ENCODE measurements around the gene PRKG1.
"Not testable (repeated sequence)": the region's sequence is repeated elsewhere in the genome, so short reads cannot be mapped to it uniquely, and the experiment has no call there.

Gene PRKG1

GRCh38 chr10:51270936-51271530 lies 196.7 kb downstream of the PRKG1 start:
- DNase-seq (ENCODE audit: low spot score) = no peak

- not testable (repeated sequence) for DNase-seq (ENCODE audit: low spot score)
Measured at GRCh38 chr10:51272099-51272498, 197.8 kb downstream of the PRKG1 start.

GRCh38 chr10:51272555-51272954 lies 198.3 kb downstream of the PRKG1 start:
- DNase-seq (ENCODE audit: low spot score) = no peak

- DNase-seq (ENCODE audit: low spot score) = no peak
Measured at GRCh38 chr10:51273574-51273973, 199.3 kb downstream of the PRKG1 start.

DNA sequence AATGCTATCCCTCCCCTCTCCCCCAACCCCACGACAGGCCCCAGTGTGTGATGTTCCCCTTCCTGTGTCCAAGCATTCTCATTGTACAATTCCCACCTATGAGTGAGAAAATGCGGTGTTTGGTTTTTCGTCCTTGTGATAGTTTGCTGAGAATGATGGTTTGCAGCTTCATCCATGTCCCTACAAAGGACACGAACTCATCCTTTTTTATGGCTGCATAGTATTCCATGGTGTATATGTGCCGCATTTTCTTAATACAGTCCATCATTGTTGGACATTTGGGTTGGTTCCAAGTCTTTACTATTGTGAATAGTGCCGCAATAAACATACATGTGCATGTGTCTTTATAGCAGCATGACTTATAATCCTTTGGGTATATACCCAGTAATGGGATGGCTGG lies 201.8 kb downstream of the PRKG1 start:
- not testable (repeated sequence) for DNase-seq (ENCODE audit: low spot score)

GRCh38 chr10:51281387-51281786 lies 207.1 kb downstream of the PRKG1 start:
- not testable (repeated sequence) for DNase-seq (ENCODE audit: low spot score)

- no peak for DNase-seq (ENCODE audit: low spot score)
Measured at GRCh38 chr10:51285601-51286000, 211.3 kb downstream of the PRKG1 start.

GRCh38 chr10:51288511-51288910 lies 214.2 kb downstream of the PRKG1 start:
- no peak for DNase-seq (ENCODE audit: low spot score)

GRCh38 chr10:51289519-51289918 lies 215.2 kb downstream of the PRKG1 start:
- no peak for DNase-seq (ENCODE audit: low spot score)

- no peak for DNase-seq (ENCODE audit: low spot score)
Measured at GRCh38 chr10:51291961-51292360, 217.7 kb downstream of the PRKG1 start.

DNA sequence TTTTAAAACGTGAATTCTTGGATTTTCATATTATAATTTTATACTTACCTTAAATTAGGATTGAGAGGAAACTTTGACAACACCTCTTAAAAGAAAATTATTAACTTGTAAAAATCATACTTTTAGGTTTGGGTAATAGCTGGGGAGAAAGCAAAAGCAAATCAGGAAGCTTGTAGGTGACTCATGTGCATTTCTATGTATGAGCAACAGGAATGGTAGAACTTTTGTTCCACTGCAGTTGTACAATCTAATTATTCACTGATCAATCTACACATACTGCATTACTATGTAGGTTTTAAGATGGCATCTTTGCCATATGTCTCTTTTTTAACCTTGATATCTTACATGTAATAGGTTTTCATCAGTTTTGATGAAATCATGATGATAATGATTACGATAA lies 223.2 kb downstream of the PRKG1 start:
- no peak for DNase-seq (ENCODE audit: low spot score)

GRCh38 chr10:51300617-51301304 lies 226.5 kb downstream of the PRKG1 start:
- no peak for DNase-seq (ENCODE audit: low spot score)

GRCh38 chr10:51301644-51302043 lies 227.4 kb downstream of the PRKG1 start:
- peak; percentile 22 for DNase-seq (ENCODE audit: low spot score)

DNA sequence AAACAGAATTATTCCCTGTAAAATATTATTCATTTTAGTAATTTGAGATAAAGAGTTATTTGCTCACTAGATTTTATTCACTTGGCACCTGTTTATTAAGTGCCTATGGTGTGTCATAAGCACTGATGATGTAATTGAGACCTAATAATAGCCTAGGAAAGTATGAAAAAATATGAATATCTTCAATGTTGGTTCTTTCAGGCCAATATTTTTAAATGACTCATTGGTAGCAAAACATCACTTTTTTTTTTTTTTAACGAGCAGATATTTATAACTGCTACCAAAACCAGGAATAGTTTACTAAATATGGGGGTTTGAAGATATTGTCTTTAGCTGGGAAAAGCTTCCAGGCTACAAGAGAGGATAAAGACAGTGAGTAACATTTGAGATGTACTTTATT lies 228.0 kb downstream of the PRKG1 start:
- DNase-seq (ENCODE audit: low spot score) = no peak

DNA sequence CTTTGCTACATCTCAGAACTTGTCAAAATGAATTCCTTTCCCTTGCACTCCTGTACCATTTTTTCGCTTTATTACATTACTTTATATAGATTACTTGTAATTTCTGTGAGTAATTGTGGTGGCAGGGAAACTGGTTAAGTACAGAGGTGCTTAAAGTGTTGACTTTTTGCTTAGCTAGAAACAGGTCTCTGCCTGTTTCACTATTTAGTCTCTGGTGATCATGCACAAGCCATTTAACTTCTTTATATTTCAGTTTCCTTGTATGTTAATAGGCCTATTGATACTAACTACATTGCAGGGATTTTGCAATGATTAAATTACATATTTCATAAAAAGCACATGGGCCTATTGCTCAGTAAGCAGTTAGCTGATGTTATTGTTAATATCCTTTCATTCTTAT lies 233.8 kb downstream of the PRKG1 start:
- DNase-seq (ENCODE audit: low spot score) = no peak

DNA sequence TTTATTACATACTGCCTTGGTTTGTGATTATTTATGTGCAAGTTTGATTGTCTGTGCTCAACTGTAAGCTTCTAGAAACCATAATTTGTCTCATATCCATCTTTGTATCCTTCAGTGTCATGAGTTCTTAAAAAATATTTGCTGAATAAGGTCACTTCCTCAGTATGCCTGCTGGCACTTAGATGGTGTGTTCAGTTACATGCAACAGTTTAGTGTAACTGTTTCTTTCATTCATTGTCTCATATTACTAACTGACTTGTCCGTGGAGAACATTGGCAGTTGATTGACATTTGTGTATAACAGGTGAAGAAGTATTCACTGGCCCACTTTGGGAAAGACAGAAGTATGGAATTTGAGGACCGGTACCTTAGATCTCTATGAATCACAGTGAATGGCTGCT lies 236.9 kb downstream of the PRKG1 start:
- DNase-seq (ENCODE audit: low spot score) = no peak

DNA sequence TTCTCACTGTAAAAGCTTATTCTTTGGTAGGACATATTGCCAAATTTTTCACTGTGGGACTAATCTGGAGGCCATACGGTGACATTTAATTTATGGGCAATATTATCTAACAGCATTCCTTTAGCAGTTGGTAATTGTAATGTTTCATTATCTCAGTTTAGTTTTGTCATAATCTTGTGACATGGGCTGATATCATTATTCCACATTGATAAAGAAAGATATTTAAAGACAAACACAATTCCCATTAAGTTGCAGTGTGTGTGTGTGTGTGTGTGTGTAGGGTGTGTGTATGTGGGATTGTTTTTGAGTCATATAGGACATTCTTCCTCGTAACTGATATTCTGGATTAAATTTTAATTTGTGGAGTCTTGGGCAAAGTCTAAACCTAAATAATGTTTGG lies 238.5 kb downstream of the PRKG1 start:
- DNase-seq (ENCODE audit: low spot score) = no peak

GRCh38 chr10:51313251-51313650 lies 239.0 kb downstream of the PRKG1 start:
- no peak for DNase-seq (ENCODE audit: low spot score)

DNA sequence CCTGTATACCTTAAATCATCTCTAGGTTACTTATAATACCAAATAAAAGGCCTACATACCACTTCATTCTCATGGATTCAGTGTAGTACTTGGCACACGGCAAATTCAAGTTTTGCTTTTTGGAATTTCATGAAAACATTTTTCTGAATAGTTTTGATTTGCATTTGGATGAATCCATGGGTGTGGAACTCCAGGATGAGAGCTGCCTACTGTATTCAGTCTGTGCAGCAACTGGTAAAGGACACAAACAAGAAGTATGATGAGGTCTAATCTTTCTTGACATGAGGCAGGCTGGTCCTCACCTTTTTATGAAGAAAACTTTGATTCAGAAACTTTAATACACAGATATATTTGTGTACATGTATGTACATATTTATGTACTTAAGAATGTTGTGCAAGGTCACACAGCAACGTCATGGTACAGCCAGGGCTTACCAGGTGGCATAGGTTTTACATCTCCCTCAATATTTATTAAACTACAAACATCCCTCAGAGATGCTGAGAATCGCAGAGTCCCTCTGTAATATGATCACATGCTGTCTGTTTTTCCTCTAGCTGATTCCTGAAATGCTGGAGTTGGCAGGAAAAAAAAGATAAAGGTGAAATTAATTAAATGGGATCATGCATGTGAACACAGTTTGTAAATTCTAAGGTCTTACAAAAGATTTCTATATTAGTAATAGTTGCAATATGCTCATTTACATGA lies 239.6 kb downstream of the PRKG1 start:
- no peak for DNase-seq (ENCODE audit: low spot score)

DNA sequence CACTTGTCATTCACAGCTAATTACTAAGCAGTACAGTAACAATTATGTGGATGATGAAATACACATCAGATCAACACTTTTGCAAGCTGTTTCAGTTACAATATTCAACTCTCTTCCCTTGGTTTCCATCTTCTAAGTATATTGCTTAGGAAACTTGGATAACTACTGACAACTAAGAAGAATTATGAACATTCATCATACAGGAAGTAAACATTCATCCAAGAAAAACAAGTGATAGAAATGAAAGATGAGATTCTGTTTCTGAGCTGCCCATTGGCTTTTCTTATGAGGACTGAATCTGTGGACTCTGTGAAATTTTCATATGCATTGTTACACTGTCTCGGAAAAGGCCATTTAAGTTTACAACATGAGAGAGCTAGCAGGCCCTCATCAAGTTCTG lies 240.2 kb downstream of the PRKG1 start:
- DNase-seq (ENCODE audit: low spot score) = no peak

DNA sequence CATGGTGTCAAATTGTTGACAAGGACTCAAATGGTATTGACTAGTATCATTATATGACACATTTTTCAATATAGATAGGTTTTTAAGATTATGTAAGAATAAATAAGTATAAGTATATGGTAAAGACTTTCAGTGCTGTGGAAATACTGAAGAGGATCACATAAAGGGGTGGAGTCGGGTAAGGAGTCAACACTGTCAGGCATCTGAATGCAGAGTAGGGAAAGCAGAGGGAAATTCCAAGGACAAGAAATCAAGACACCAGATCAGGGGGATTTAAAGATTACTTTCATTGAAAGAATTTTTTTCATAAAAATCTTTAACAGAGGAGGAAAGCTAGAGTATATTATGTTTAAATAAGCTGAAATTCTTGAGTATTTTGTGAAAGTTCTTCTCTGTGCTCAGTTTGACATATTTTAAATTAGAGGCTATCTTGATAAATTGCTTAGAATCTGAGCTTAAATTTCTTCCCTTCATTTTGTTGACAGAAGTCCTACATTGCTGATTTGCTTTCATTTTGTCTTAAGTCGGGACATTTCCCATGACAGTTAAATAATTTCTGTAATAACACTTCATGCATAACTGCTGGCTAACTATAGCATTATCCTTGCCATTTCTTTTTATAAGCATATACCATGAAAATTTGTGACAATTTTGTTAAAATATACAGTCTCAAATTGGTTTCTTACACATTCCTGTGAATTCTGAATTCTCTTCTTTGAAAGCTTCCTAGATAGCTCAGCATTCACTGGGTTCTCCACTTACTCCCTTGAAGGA lies 244.3 kb downstream of the PRKG1 start:
- no peak for DNase-seq (ENCODE audit: low spot score)

- no peak for DNase-seq (ENCODE audit: low spot score)
Measured at GRCh38 chr10:51319173-51319435, 244.8 kb downstream of the PRKG1 start.

DNA sequence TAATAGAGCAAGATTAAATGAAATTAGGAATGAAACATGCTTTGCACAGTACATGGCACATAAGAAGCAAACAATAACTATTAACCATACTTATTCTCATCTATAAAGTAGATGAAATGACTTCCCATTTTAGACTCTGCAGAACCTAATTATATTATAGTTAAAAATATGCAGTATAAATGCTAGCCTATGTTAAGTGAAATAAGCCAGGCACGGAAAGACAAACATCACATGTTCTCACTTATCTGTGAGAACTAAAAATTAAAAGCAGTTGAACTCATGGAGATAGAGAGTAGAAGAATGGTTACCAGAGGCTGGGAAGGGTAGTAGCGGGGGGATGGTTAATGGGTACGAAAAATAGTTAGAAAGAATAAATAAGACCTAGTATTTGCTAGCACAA lies 247.0 kb downstream of the PRKG1 start:
- DNase-seq (ENCODE audit: low spot score) = no peak
